Keratinocyte (primary cell): ENCODE data around the gene RTN4RL2.

Source experiments
- CTCF ChIP-seq, 3 experiments: IDR thresholded peaks in 1 of 3; conservative IDR thresholded peaks in 1 of 3; optimal IDR thresholded peaks in 1 of 3; 2 replicates in 2 of 3; 3 replicates in 1 of 3; pipeline versions ENCODE3 to v1.5.1; 2011; ENCODE audit warnings: low read length in 3 of 3, mild to moderate bottlenecking in 3 of 3, moderate library complexity in 2 of 3, control low read depth in 1 of 3, inconsistent platforms in 1 of 3; ENCODE audit not compliant: insufficient read depth in 2 of 3; ENCODE audit errors: extremely low read depth in 1 of 3
- EZH2 ChIP-seq: IDR thresholded peaks from one replicate; pipeline ENCODE4 v1.6.1; 2012; ENCODE audit warnings: inconsistent platforms, mild to moderate bottlenecking, low read length, moderate library complexity

- TF ChIP-seq EZH2 = peak; percentile 69
- TF ChIP-seq CTCF (optimal IDR thresholded peaks at IDR 0.05 in 1 of 3, IDR thresholded peaks at IDR 0.05 in 1 of 3, conservative IDR thresholded peaks at IDR 0.05 in 1 of 3; ENCODE audit: extremely low read depth in 1 of 3, insufficient read depth in 2 of 3, low read length in 3 of 3) = peak in 1 of 3 experiments; percentile 8
Observed at GRCh38 chr11:57476047-57476756, 15.9 kb downstream of the RTN4RL2 start.
